Measurements from ENCODE around the gene CLCF1. TPM values are rescaled to one million over a fixed set of nuclear protein-coding genes. Genes with fewer than 3 reads are reported as not detected.
"Not testable (repeated sequence)": the region's sequence is repeated elsewhere in the genome, so short reads cannot be mapped to it uniquely, and the experiment has no call there.

Gene CLCF1
- total RNA-seq, 2 donors from 2014 or later: 0.22 to 0.93 TPM

DNA sequence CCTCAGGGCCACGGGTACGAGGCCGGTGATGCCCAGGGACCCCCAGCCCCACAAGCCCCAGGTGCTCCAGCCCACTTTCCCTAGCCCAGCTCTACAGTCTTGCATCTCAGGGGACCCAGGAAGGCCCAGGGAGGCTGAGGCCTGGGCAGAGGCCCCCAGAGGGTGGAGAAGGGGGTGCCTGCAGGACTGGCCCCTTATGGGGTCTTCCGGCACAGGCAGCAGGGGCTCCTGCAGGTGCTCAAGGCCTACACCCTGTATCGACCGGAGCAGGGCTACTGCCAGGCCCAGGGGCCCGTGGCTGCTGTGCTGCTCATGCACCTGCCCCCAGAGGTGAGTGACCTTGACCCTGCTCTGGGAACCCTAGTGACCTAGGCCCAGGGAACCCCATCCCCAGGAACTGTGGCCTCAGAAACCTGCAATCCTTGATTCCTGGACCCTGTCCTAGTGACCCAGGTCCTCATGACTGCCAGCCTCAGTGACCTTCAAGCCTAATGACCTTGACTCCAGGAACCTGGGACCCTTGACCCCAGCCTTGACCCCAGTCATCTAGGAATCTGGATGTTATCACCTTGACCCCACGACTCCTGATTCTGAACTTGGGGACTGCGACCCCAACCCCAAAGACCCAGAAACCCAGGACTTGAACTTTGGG lies 32.4 kb upstream of the CLCF1 start:
- peak overlapping the region; percentile 91 to 96 for H3K4me3 Mint-ChIP-seq
- peaks cover 6 to 11% of the 10 kb centered on the region in 2 donors for H3K36me3 Mint-ChIP-seq (ENCODE audit: insufficient read depth in 2 of 2)
- ATAC-seq (replicated peaks in 1 of 2) (no peak), DNase-seq (no peak)
- no peaks in the 10 kb centered on the region for H3K27me3 Mint-ChIP-seq (ENCODE audit: low read depth)
- H3K9me3 Mint-ChIP-seq: no peaks in the 10 kb centered on the region
- H3K4me1 Mint-ChIP-seq (ENCODE audit: low read depth): peaks cover 71% of the 10 kb centered on the region
- peak overlapping the region; percentile 81 for H3K27ac Mint-ChIP-seq

GRCh38 chr11:67405196-67405567 lies 31.8 kb upstream of the CLCF1 start:
- Mint-ChIP-seq H3K36me3 (ENCODE audit: insufficient read depth in 2 of 2) (peaks cover 9 to 11% of the 10 kb centered on the region in 2 donors), H3K9me3 (no peaks in the 10 kb centered on the region), H3K4me3 (peak overlapping the region; percentile 91 to 96), H3K27me3 (ENCODE audit: low read depth) (no peaks in the 10 kb centered on the region), H3K4me1 (ENCODE audit: low read depth) (peaks cover 71% of the 10 kb centered on the region), H3K27ac (peak overlapping the region; percentile 81)
- no peak for DNase-seq
- no peak for ATAC-seq (replicated peaks in 1 of 2)

- DNase-seq: peak in 1 of 2 donors; percentile 65
- H3K27me3 Mint-ChIP-seq (ENCODE audit: low read depth): no peaks in the 10 kb centered on the region
- H3K4me3 Mint-ChIP-seq: peak overlapping the region; percentile 91 to 96
- H3K9me3 Mint-ChIP-seq: no peaks in the 10 kb centered on the region
- peaks cover 9% of the 10 kb centered on the region in 2 donors for H3K36me3 Mint-ChIP-seq (ENCODE audit: insufficient read depth in 2 of 2)
- peak overlapping the region; percentile 81 for H3K27ac Mint-ChIP-seq
- peaks cover 70% of the 10 kb centered on the region for H3K4me1 Mint-ChIP-seq (ENCODE audit: low read depth)
- ATAC-seq (replicated peaks in 1 of 2): peak in 1 of 2 donors; percentile 6
Measured at GRCh38 chr11:67404515-67405195, 31.3 kb upstream of the CLCF1 start.

- Mint-ChIP-seq H3K4me1 (ENCODE audit: low read depth) (peaks cover 68% of the 10 kb centered on the region), H3K36me3 (ENCODE audit: insufficient read depth in 2 of 2) (peaks cover 9 to 11% of the 10 kb centered on the region in 2 donors), H3K27ac (peak overlapping the region; percentile 94), H3K4me3 (peak overlapping the region; percentile 91 to 96)
- not testable (repeated sequence) for ATAC-seq (replicated peaks in 1 of 2); H3K9me3 Mint-ChIP-seq; H3K27me3 Mint-ChIP-seq (ENCODE audit: low read depth); DNase-seq
Measured at GRCh38 chr11:67403085-67403484, 29.7 kb upstream of the CLCF1 start.

DNA sequence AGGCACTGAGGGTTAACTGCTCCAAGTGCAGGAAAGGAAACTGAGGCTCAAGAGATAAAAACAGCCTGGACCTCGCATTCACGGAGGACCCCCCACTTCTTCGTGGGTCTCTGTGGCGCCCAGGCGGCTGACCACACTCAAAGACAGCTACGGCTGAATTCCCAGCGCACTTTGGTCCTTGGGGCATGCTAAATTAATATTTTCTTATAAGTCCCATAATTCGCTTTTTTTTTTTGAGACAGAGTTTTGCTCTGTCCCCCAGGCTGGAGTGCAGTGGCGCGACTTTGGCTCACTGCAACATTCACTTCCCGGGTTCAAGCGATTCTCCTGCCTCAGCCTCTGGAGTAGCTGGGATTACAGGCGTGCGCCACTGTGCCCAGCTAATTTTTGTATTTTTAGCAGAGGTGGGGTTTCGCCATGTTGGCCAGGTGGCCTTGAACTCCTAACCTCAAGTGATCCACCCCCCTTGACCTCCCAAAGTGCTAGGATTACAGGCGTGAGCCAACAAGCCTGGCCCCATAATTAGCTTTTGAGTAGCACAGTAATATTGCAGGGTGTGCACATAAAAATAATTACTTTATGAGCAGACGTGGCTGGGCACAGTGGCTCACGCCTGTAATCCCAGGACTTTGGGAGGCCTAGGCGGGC lies 28.9 kb upstream of the CLCF1 start:
- ATAC-seq (replicated peaks in 1 of 2); DNase-seq; H3K27ac Mint-ChIP-seq; H3K27me3 Mint-ChIP-seq (ENCODE audit: low read depth); H3K9me3 Mint-ChIP-seq: not testable (repeated sequence)
- Mint-ChIP-seq H3K4me3 (peak overlapping the region; percentile 91 to 96), H3K36me3 (ENCODE audit: insufficient read depth in 2 of 2) (peaks cover 9 to 17% of the 10 kb centered on the region in 2 donors), H3K4me1 (ENCODE audit: low read depth) (peaks cover 68% of the 10 kb centered on the region)

- H3K9me3 Mint-ChIP-seq: no peaks in the 10 kb centered on the region
- DNase-seq (peak; percentile 93 to 94), ATAC-seq (replicated peaks in 1 of 2) (peak; percentile 77 to 81)
- H3K27ac Mint-ChIP-seq: peak within 1 kb of the TSS; percentile 93
- H3K36me3 Mint-ChIP-seq (ENCODE audit: insufficient read depth in 2 of 2): peaks cover 9 to 17% of the 10 kb centered on the region in 2 donors
- H3K27me3 Mint-ChIP-seq (ENCODE audit: low read depth): no peaks in the 10 kb centered on the region
- peak within 1 kb of the TSS; percentile 91 to 96 for H3K4me3 Mint-ChIP-seq
- peaks cover 68% of the 10 kb centered on the region for H3K4me1 Mint-ChIP-seq (ENCODE audit: low read depth)
Measured at GRCh38 chr11:67401495-67402191, 28.2 kb upstream of the CLCF1 start, which contains the start of gene PPP1CA. Gene PPP1CA (minus strand): TSS chr11:67401858. CDS start chr11:67401782, 76 bp downstream.

GRCh38 chr11:67400942-67401494 lies 27.6 kb upstream of the CLCF1 start:
- Mint-ChIP-seq H3K36me3 (ENCODE audit: insufficient read depth in 2 of 2) (peaks cover 9 to 13% of the 10 kb centered on the region in 2 donors), H3K4me3 (peak overlapping the region; percentile 85 to 91), H3K27me3 (ENCODE audit: low read depth) (no peaks in the 10 kb centered on the region), H3K4me1 (ENCODE audit: low read depth) (peaks cover 68% of the 10 kb centered on the region), H3K27ac (peak overlapping the region; percentile 93), H3K9me3 (no peaks in the 10 kb centered on the region)
- no peak for DNase-seq
- ATAC-seq (replicated peaks in 1 of 2): peak; percentile 0 to 1

- Mint-ChIP-seq H3K36me3 (ENCODE audit: insufficient read depth in 2 of 2) (peaks cover 9 to 11% of the 10 kb centered on the region in 2 donors), H3K27me3 (ENCODE audit: low read depth) (no peaks in the 10 kb centered on the region), H3K27ac (peak overlapping the region; percentile 93), H3K4me3 (peak overlapping the region; percentile 85 to 91), H3K9me3 (no peaks in the 10 kb centered on the region), H3K4me1 (ENCODE audit: low read depth) (peaks cover 62% of the 10 kb centered on the region)
- DNase-seq: no peak
- no peak for ATAC-seq (replicated peaks in 1 of 2)
Measured at GRCh38 chr11:67400251-67400941, 27.0 kb upstream of the CLCF1 start.

DNA sequence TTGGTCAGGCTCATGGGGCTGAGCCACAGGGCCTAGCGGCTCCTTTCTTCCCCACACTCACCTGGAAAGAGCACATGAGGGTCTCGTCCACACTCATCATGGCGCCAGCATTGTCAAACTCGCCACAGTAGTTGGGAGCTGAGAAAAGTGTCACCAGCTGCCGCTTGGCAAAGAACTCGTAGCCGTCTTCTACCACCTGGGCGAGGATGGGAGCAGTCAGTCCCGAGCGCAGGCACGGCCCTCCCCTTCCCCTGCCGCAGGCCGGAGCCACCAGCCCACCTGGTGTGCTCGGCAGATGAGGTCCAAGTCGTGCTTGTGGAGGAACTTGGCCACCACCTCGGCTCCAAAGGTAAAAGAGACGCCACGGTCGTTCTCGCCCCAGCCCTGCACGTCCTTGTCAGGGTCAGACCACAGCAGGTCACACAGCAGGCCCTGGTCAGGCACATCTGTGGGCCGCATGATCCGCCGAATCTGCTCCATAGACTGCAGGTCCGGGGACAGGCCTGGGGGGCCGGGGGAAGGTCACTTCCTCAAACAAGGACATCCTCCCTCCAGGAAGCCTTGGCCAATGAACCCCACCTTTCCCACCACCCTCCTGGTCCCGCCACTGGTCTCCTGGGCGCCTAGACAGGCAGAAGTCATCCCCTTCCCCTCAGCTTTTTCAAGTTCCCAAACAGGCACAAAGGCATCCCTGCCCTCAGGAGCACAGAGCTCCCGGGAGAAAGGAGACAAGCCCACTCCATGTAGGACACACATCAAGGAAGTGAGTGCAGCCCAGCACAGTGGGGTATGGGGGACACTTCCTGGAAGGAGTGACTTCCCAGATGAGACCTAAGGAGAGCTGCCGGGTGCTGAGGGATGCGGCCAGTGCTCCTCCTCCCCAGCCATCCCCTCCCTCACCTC lies 25.5 kb upstream of the CLCF1 start:
- H3K36me3 Mint-ChIP-seq (ENCODE audit: insufficient read depth in 2 of 2): peaks cover 6 to 12% of the 10 kb centered on the region in 2 donors
- DNase-seq (no peak), ATAC-seq (replicated peaks in 1 of 2) (no peak)
- H3K27me3 Mint-ChIP-seq (ENCODE audit: low read depth): no peaks in the 10 kb centered on the region
- peak overlapping the region; percentile 47 to 85 for H3K4me3 Mint-ChIP-seq
- no peak overlapping the region for H3K27ac Mint-ChIP-seq
- H3K4me1 Mint-ChIP-seq (ENCODE audit: low read depth): peaks cover 55% of the 10 kb centered on the region
- no peaks in the 10 kb centered on the region for H3K9me3 Mint-ChIP-seq

DNA sequence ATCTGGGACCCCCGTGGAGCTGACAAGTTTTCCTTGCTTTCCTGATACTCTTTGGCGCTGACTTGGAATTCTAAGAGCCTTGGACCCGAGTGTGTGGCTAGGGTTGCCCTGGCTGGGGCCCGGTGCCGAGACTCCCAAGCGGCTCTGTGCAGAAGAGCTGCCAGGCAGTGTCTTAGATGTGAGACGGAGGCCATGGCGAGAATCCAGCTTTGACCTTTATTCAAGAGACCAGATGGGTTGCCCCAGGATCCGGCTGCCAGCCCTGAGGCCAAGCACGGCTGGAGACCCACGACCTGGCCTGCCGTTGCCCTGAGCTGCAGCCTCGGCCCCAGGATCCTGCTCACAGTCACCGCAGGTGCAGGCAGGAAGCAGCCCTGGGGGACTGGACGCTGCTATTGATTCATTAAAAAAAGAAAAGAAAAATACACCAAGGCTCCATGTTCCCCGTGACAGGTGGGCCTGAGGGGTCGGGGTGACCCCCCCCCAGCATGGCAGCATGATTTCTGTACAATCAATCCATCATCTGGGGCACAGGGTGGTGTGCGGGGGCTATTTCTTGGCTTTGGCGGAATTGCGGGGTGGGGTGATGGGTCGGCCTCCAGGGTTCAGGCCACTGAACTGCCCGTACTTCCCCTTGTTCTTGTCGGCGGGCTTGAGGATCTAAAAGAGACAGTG lies 24.7 kb upstream of the CLCF1 start:
- peak overlapping the region; percentile 90 for H3K27ac Mint-ChIP-seq
- H3K4me3 Mint-ChIP-seq: peak overlapping the region; percentile 12 to 54
- no peak for ATAC-seq (replicated peaks in 1 of 2)
- H3K27me3 Mint-ChIP-seq (ENCODE audit: low read depth): no peaks in the 10 kb centered on the region
- no peaks in the 10 kb centered on the region for H3K9me3 Mint-ChIP-seq
- peaks cover 53% of the 10 kb centered on the region for H3K4me1 Mint-ChIP-seq (ENCODE audit: low read depth)
- peaks cover 6 to 16% of the 10 kb centered on the region in 2 donors for H3K36me3 Mint-ChIP-seq (ENCODE audit: insufficient read depth in 2 of 2)
- DNase-seq: no peak

- ATAC-seq (replicated peaks in 1 of 2): no peak
- Mint-ChIP-seq H3K36me3 (ENCODE audit: insufficient read depth in 2 of 2) (peaks cover 6 to 16% of the 10 kb centered on the region in 2 donors), H3K4me1 (ENCODE audit: low read depth) (peaks cover 53% of the 10 kb centered on the region), H3K27me3 (ENCODE audit: low read depth) (no peaks in the 10 kb centered on the region), H3K4me3 (peak overlapping the region in 1 of 2 donors; percentile 54), H3K27ac (peak overlapping the region; percentile 90), H3K9me3 (no peaks in the 10 kb centered on the region)
- DNase-seq: no peak
Measured at GRCh38 chr11:67397536-67397935, 24.1 kb upstream of the CLCF1 start.
